ENCODE results near the gene MEGF11.

MEGF11 gene

GRCh38 chr15:66089509-66089908, 164.0 kb downstream of the MEGF11 start:
- Histone ChIP-seq H3K27me3 (ENCODE audit: insufficient read depth, insufficient read length) (no peaks in the 10 kb centered on the region), H3K9ac (ENCODE audit: insufficient read length, low read depth) (no peak overlapping the region), H3K4me1 (ENCODE audit: insufficient read depth, insufficient read length) (no peaks in the 10 kb centered on the region), H3K9me3 (ENCODE audit: insufficient read depth, low read length) (no peaks in the 10 kb centered on the region), H3K36me3 (ENCODE audit: insufficient read depth, insufficient read length, low read length) (no peaks in the 10 kb centered on the region), H3K4me3 (ENCODE audit: insufficient read length, low read depth) (no peak overlapping the region)
- no peak for DNase-seq (ENCODE audit: low read depth, low spot score)
- TF ChIP-seq SUZ12 (IDR thresholded peaks at IDR 0.05; ENCODE audit: extremely low read depth, insufficient read depth, insufficient read length) (no peak), YY1 (IDR thresholded peaks at IDR 0.05; ENCODE audit: insufficient read depth, insufficient read length) (no peak)

- no peak overlapping the region for H3K4me3 ChIP-seq (ENCODE audit: insufficient read length, low read depth)
- no peaks in the 10 kb centered on the region for H3K27me3 ChIP-seq (ENCODE audit: insufficient read depth, insufficient read length)
- no peaks in the 10 kb centered on the region for H3K9me3 ChIP-seq (ENCODE audit: insufficient read depth, low read length)
- no peak for DNase-seq (ENCODE audit: low read depth, low spot score)
- TF ChIP-seq YY1 (IDR thresholded peaks at IDR 0.05; ENCODE audit: insufficient read depth, insufficient read length) (no peak), SUZ12 (IDR thresholded peaks at IDR 0.05; ENCODE audit: extremely low read depth, insufficient read depth, insufficient read length) (no peak), ZNF274 (IDR thresholded peaks at IDR 0.05; ENCODE audit: low read depth, low read length) (no peak)
- H3K36me3 ChIP-seq (ENCODE audit: insufficient read depth, insufficient read length, low read length) = no peaks in the 10 kb centered on the region
- H3K4me1 ChIP-seq (ENCODE audit: insufficient read depth, insufficient read length) = no peaks in the 10 kb centered on the region
- H3K9ac ChIP-seq (ENCODE audit: insufficient read length, low read depth) = no peak overlapping the region
Measured at GRCh38 chr15:66089049-66089448, 164.5 kb downstream of the MEGF11 start.

- Histone ChIP-seq H3K4me1 (ENCODE audit: insufficient read depth, insufficient read length) (peaks cover 9% of the 10 kb centered on the region), H3K4me3 (ENCODE audit: insufficient read length, low read depth) (no peak overlapping the region), H3K9me3 (ENCODE audit: insufficient read depth, low read length) (no peaks in the 10 kb centered on the region; the same call in 1 of the 2 replicates), H3K27me3 (ENCODE audit: insufficient read depth, insufficient read length) (no peaks in the 10 kb centered on the region), H3K9ac (ENCODE audit: insufficient read length, low read depth) (no peak overlapping the region), H3K36me3 (ENCODE audit: insufficient read depth, insufficient read length, low read length) (no peaks in the 10 kb centered on the region)
- TF ChIP-seq ZNF274 (IDR thresholded peaks at IDR 0.05; ENCODE audit: low read depth, low read length) = no peak
- no peak for TF ChIP-seq SUZ12 (IDR thresholded peaks at IDR 0.05; ENCODE audit: extremely low read depth, insufficient read depth, insufficient read length)
- no peak for TF ChIP-seq YY1 (IDR thresholded peaks at IDR 0.05; ENCODE audit: insufficient read depth, insufficient read length)
- no peak for DNase-seq (ENCODE audit: low read depth, low spot score)
Measured at GRCh38 chr15:66085128-66085527, 168.4 kb downstream of the MEGF11 start.

GRCh38 chr15:66084704-66085103, 168.8 kb downstream of the MEGF11 start:
- Histone ChIP-seq H3K4me3 (ENCODE audit: insufficient read length, low read depth) (no peak overlapping the region), H3K27me3 (ENCODE audit: insufficient read depth, insufficient read length) (no peaks in the 10 kb centered on the region), H3K9ac (ENCODE audit: insufficient read length, low read depth) (no peak overlapping the region), H3K4me1 (ENCODE audit: insufficient read depth, insufficient read length) (peaks cover 9% of the 10 kb centered on the region), H3K9me3 (ENCODE audit: insufficient read depth, low read length) (no peaks in the 10 kb centered on the region; the same call in 1 of the 2 replicates), H3K36me3 (ENCODE audit: insufficient read depth, insufficient read length, low read length) (no peaks in the 10 kb centered on the region)
- TF ChIP-seq ZNF274 (IDR thresholded peaks at IDR 0.05; ENCODE audit: low read depth, low read length) = no peak
- TF ChIP-seq SUZ12 (IDR thresholded peaks at IDR 0.05; ENCODE audit: extremely low read depth, insufficient read depth, insufficient read length) = no peak
- TF ChIP-seq YY1 (IDR thresholded peaks at IDR 0.05; ENCODE audit: insufficient read depth, insufficient read length) = no peak
- no peak for DNase-seq (ENCODE audit: low read depth, low spot score)

- H3K9me3 ChIP-seq (ENCODE audit: insufficient read depth, low read length) = no peaks in the 10 kb centered on the region; the same call in 1 of the 2 replicates
- H3K36me3 ChIP-seq (ENCODE audit: insufficient read depth, insufficient read length, low read length) = no peaks in the 10 kb centered on the region
- peaks cover 9% of the 10 kb centered on the region for H3K4me1 ChIP-seq (ENCODE audit: insufficient read depth, insufficient read length)
- no peaks in the 10 kb centered on the region for H3K27me3 ChIP-seq (ENCODE audit: insufficient read depth, insufficient read length)
- H3K9ac ChIP-seq (ENCODE audit: insufficient read length, low read depth) = no peak overlapping the region
- DNase-seq (ENCODE audit: low read depth, low spot score) = no peak
- TF ChIP-seq SUZ12 (IDR thresholded peaks at IDR 0.05; ENCODE audit: extremely low read depth, insufficient read depth, insufficient read length) (no peak), YY1 (IDR thresholded peaks at IDR 0.05; ENCODE audit: insufficient read depth, insufficient read length) (no peak), ZNF274 (IDR thresholded peaks at IDR 0.05; ENCODE audit: low read depth, low read length) (no peak)
- no peak overlapping the region for H3K4me3 ChIP-seq (ENCODE audit: insufficient read length, low read depth)
Measured at GRCh38 chr15:66080717-66081398, 172.7 kb downstream of the MEGF11 start.

GRCh38 chr15:66078929-66079275, 174.6 kb downstream of the MEGF11 start:
- TF ChIP-seq SUZ12 (IDR thresholded peaks at IDR 0.05; ENCODE audit: extremely low read depth, insufficient read depth, insufficient read length) (no peak), ZNF274 (IDR thresholded peaks at IDR 0.05; ENCODE audit: low read depth, low read length) (no peak), YY1 (IDR thresholded peaks at IDR 0.05; ENCODE audit: insufficient read depth, insufficient read length) (no peak)
- no peaks in the 10 kb centered on the region for H3K27me3 ChIP-seq (ENCODE audit: insufficient read depth, insufficient read length)
- H3K9ac ChIP-seq (ENCODE audit: insufficient read length, low read depth) = no peak overlapping the region
- no peaks in the 10 kb centered on the region; the same call in 1 of the 2 replicates for H3K9me3 ChIP-seq (ENCODE audit: insufficient read depth, low read length)
- H3K4me3 ChIP-seq (ENCODE audit: insufficient read length, low read depth) = no peak overlapping the region
- DNase-seq (ENCODE audit: low read depth, low spot score) = no peak
- peaks cover 9% of the 10 kb centered on the region for H3K4me1 ChIP-seq (ENCODE audit: insufficient read depth, insufficient read length)
- no peaks in the 10 kb centered on the region for H3K36me3 ChIP-seq (ENCODE audit: insufficient read depth, insufficient read length, low read length)

- TF ChIP-seq ZNF274 (IDR thresholded peaks at IDR 0.05; ENCODE audit: low read depth, low read length) (no peak), YY1 (IDR thresholded peaks at IDR 0.05; ENCODE audit: insufficient read depth, insufficient read length) (no peak), SUZ12 (IDR thresholded peaks at IDR 0.05; ENCODE audit: extremely low read depth, insufficient read depth, insufficient read length) (no peak)
- Histone ChIP-seq H3K36me3 (ENCODE audit: insufficient read depth, insufficient read length, low read length) (no peaks in the 10 kb centered on the region), H3K9me3 (ENCODE audit: insufficient read depth, low read length) (no peaks in the 10 kb centered on the region), H3K9ac (ENCODE audit: insufficient read length, low read depth) (no peak overlapping the region), H3K4me3 (ENCODE audit: insufficient read length, low read depth) (no peak overlapping the region), H3K4me1 (ENCODE audit: insufficient read depth, insufficient read length) (peaks cover 9% of the 10 kb centered on the region), H3K27me3 (ENCODE audit: insufficient read depth, insufficient read length) (no peaks in the 10 kb centered on the region)
- DNase-seq (ENCODE audit: low read depth, low spot score) = no peak
Measured at GRCh38 chr15:66078196-66078928, 175.2 kb downstream of the MEGF11 start.
